Spleen (tissue), 11 donors: ENCODE measurements around the gene CYLD. TPM values are rescaled to one million over a fixed set of nuclear protein-coding genes. Genes with fewer than 3 reads are reported as not detected.

Experiments used
- DNase-seq: peaks from one replicate; pipeline ENCODE4 v3.0.0-alpha.2; 2020
- H3K27ac ChIP-seq, 8 donors: fragments of 200-600 bp; sonication (generic) in 7 of 8; 1 replicate in 4 of 8; 2 replicates in 4 of 8; pipeline versions ENCODE4 v1.5.0 to v1.8.0; 2016 to 2021; ENCODE audit warnings: inconsistent platforms in 4 of 8, mild to moderate bottlenecking in 4 of 8, moderate library complexity in 1 of 8
- H3K27me3 ChIP-seq, 7 donors: fragments of 200-600 bp; sonication (generic) in 6 of 7; replicated peaks in 1 of 7; 1 replicate in 4 of 7; 2 replicates in 3 of 7; pipeline versions ENCODE4 v1.5.0 to v1.8.0; 2016 to 2021; ENCODE audit warnings: inconsistent platforms in 3 of 7, mild to moderate bottlenecking in 1 of 7
- H3K36me3 ChIP-seq, 6 donors: fragments of 200-600 bp; sonication (generic) in 5 of 6; 1 replicate in 4 of 6; 2 replicates in 2 of 6; pipeline versions ENCODE4 v1.5.0 to v1.8.0; 2016 to 2021; ENCODE audit warnings: inconsistent platforms in 2 of 6
- H3K4me1 ChIP-seq, 6 donors: fragments of 200-600 bp; sonication (generic) in 5 of 6; 1 replicate in 3 of 6; 2 replicates in 3 of 6; pipeline versions ENCODE4 v1.5.0 to v1.8.0; 2016 to 2021; ENCODE audit warnings: inconsistent platforms in 3 of 6
- H3K4me3 ChIP-seq, 8 donors: fragments of 200-600 bp; sonication (generic) in 7 of 8; 1 replicate in 4 of 8; 2 replicates in 4 of 8; pipeline versions ENCODE4 v1.5.0 to v1.8.0; 2016 to 2021; ENCODE audit warnings: inconsistent platforms in 4 of 8, mild to moderate bottlenecking in 4 of 8, moderate library complexity in 2 of 8
- H3K9me3 ChIP-seq, 8 donors: fragments of 200-600 bp; sonication (generic) in 7 of 8; 1 replicate in 4 of 8; 2 replicates in 4 of 8; pipeline versions ENCODE4 v1.5.0 to v1.8.0; 2016 to 2021; ENCODE audit warnings: inconsistent platforms in 4 of 8
- CTCF ChIP-seq, 11 experiments: fragments of 200-600 bp in 7 of 11; fragments of 450-650 bp in 4 of 11; sonication (generic) in 4 of 11; IDR thresholded peaks in 8 of 11; conservative IDR thresholded peaks in 3 of 11; 1 replicate in 7 of 11; 2 replicates in 4 of 11; pipeline versions ENCODE4 v1.4.0 to v1.8.0; 2016 to 2021; ENCODE audit warnings: antibody characterized with exemption in 11 of 11, inconsistent platforms in 4 of 11, mild to moderate bottlenecking in 1 of 11
- POLR2A ChIP-seq, 3 donors: fragments of 450-650 bp; IDR thresholded peaks; one replicate each; pipeline ENCODE4 v1.5.1; 2017; ENCODE audit warnings: antibody characterized with exemption in 3 of 3, mild to moderate bottlenecking in 1 of 3
- POLR2AphosphoS5 ChIP-seq, 3 donors: sonication (generic); formaldehyde crosslinking; IDR thresholded peaks; one replicate each; pipeline ENCODE4 v1.5.1; 2017; ENCODE audit warnings: antibody characterized with exemption in 3 of 3
- WGBS, 5 donors: extraction: QIAGEN DNeasy Blood & Tissue Kit in 3 of 5; methylation state at CpG; one replicate each; pipeline versions ENCODE4 v1.1.5 to v1.1.7; 2013 to 2018; 5-methylcytosine and 5-hydroxymethylcytosine counted together
- intact Hi-C: fragments of 100-400 bp; cut with DNase I; formaldehyde crosslinking; loops from one replicate; pipeline ENCODE4 v1.15.0; 2023; ENCODE audit warnings: low total_unique reads
- polyA plus RNA-seq, 3 donors: library from polyadenylated mRNA; stranded (reverse); fragments of 200-250 nt; gene quantifications; one replicate each; pipeline ENCODE4 v1.2.1, GENCODE V29; 2013
- total RNA-seq, 7 donors: library from RNA; depleted of rRNA in 3 of 7; stranded (reverse); fragments of >200 nt in 3 of 7; fragmentation: NEBNext Ultra II Directional in 4 of 7; extraction: Animal tissue kit (Norgen Biotek cat#: 25700) in 4 of 7; gene quantifications; one replicate each; pipeline versions ENCODE4 v1.1.0 to v1.2.1, GENCODE V29; 2016 to 2021
- donor health status: healthy with polysubstance abuse.
- donor health status: DM: no; HTN: no; CAD: no; lungs with moderate emphysema.
- donor health status: DM: no; HTN: no; CAD: no.
- donor health status: Bipolar disorder and iron deficiency.
- donor health status: healthy.
- donor health status: DM: no; HTN: no; CAD: no.
- donor health status: DM: yes; HTN: yes; CAD: no.

The CYLD gene
- total and polyA plus RNA-seq, 10 donors, result 19.9 to 133 (median 103) TPM

- 89 to 93% (median 90%) methylated on average over 7 of the region's 7 CpGs for WGBS, 5 donors
- no peak overlapping the region for H3K27ac ChIP-seq
- H3K4me1 ChIP-seq, result no peaks in the 10 kb centered on the region
- TF ChIP-seq CTCF (IDR thresholded peaks at IDR 0.05 in 8 of 11, conservative IDR thresholded peaks at IDR 0.05 in 3 of 11), result no peak
- TF ChIP-seq POLR2AphosphoS5 (IDR thresholded peaks at IDR 0.05), result no peak
- no peak for TF ChIP-seq POLR2A (IDR thresholded peaks at IDR 0.05)
- no peak overlapping the region for H3K4me3 ChIP-seq
- H3K27me3 ChIP-seq, result no peaks in the 10 kb centered on the region
- H3K9me3 ChIP-seq, result no peaks in the 10 kb centered on the region
- intact Hi-C loops, result no loop called here
- no peak for DNase-seq
- H3K36me3 ChIP-seq, result no peaks in the 10 kb centered on the region
Observed at GRCh38 chr16:50814541-50814940, 72.7 kb downstream of the CYLD start.

- Histone ChIP-seq H3K4me1 (no peaks in the 10 kb centered on the region), H3K9me3 (no peaks in the 10 kb centered on the region), H3K27ac (no peak overlapping the region), H3K4me3 (no peak overlapping the region), H3K27me3 (no peaks in the 10 kb centered on the region), H3K36me3 (no peaks in the 10 kb centered on the region)
- WGBS, 5 donors, result 81 to 90% (median 84%) methylated on average over 7 of the region's 7 CpGs
- no peak for DNase-seq
- intact Hi-C loops, result no loop called here
- TF ChIP-seq POLR2AphosphoS5 (IDR thresholded peaks at IDR 0.05) (no peak), POLR2A (IDR thresholded peaks at IDR 0.05) (no peak), CTCF (IDR thresholded peaks at IDR 0.05 in 8 of 11, conservative IDR thresholded peaks at IDR 0.05 in 3 of 11) (no peak)
Observed at GRCh38 chr16:50815382-50815781, 73.5 kb downstream of the CYLD start.

- no peaks in the 10 kb centered on the region for H3K4me1 ChIP-seq
- no peak overlapping the region for H3K4me3 ChIP-seq
- WGBS, 5 donors, result 80 to 85% (median 82%) methylated on average over 11 of the region's 11 CpGs
- H3K36me3 ChIP-seq, result no peaks in the 10 kb centered on the region
- no peaks in the 10 kb centered on the region for H3K9me3 ChIP-seq
- TF ChIP-seq CTCF (IDR thresholded peaks at IDR 0.05 in 8 of 11, conservative IDR thresholded peaks at IDR 0.05 in 3 of 11) (no peak), POLR2AphosphoS5 (IDR thresholded peaks at IDR 0.05) (no peak), POLR2A (IDR thresholded peaks at IDR 0.05) (no peak)
- no peaks in the 10 kb centered on the region for H3K27me3 ChIP-seq
- no peak for DNase-seq
- H3K27ac ChIP-seq, result no peak overlapping the region
- intact Hi-C loops, result no loop called here
Observed at GRCh38 chr16:50816901-50817555, 75.1 kb downstream of the CYLD start.

GRCh38 chr16:50818380-50818779, 76.5 kb downstream of the CYLD start:
- no peak for DNase-seq
- H3K36me3 ChIP-seq, result no peaks in the 10 kb centered on the region
- H3K27me3 ChIP-seq, result no peaks in the 10 kb centered on the region
- no peak for TF ChIP-seq POLR2AphosphoS5 (IDR thresholded peaks at IDR 0.05)
- TF ChIP-seq POLR2A (IDR thresholded peaks at IDR 0.05), result no peak
- TF ChIP-seq CTCF (IDR thresholded peaks at IDR 0.05 in 8 of 11, conservative IDR thresholded peaks at IDR 0.05 in 3 of 11), result no peak
- no peak overlapping the region for H3K4me3 ChIP-seq
- H3K9me3 ChIP-seq, result no peaks in the 10 kb centered on the region
- 88 to 91% (median 90%) methylated on average over 8 of the region's 8 CpGs for WGBS, 5 donors
- no peak overlapping the region for H3K27ac ChIP-seq
- H3K4me1 ChIP-seq, result no peaks in the 10 kb centered on the region
- intact Hi-C loops, result no loop called here
